HG03064 (cell line): ENCODE data around the gene RGS7.
"Not testable (repeated sequence)": the region's sequence is repeated elsewhere in the genome, so short reads cannot be mapped to it uniquely, and the experiment has no call there.

Experiments
- ATAC-seq: cut with Tn5 transposase; IDR thresholded peaks from one replicate; pipeline ENCODE4 v1.9.1; 2021; ENCODE audit warnings: low read depth; ENCODE audit not compliant: unreplicated experiment

RGS7 gene

GRCh38 chr1:241332987-241333386 lies 24.0 kb downstream of the RGS7 start:
- no peak for ATAC-seq

- ATAC-seq: no peak
Observed at GRCh38 chr1:241332037-241332409, 25.0 kb downstream of the RGS7 start.

- peak; percentile 39 for ATAC-seq
Observed at GRCh38 chr1:241331328-241332036, 25.5 kb downstream of the RGS7 start.

GRCh38 chr1:241330619-241331327 lies 26.2 kb downstream of the RGS7 start:
- peak; percentile 65 for ATAC-seq

- no peak for ATAC-seq
Observed at GRCh38 chr1:241325456-241325855, 31.5 kb downstream of the RGS7 start.

- no peak for ATAC-seq
Observed at GRCh38 chr1:241323514-241324195, 33.4 kb downstream of the RGS7 start.

GRCh38 chr1:241317676-241318075 lies 39.3 kb downstream of the RGS7 start:
- no peak for ATAC-seq

GRCh38 chr1:241316372-241316771 lies 40.6 kb downstream of the RGS7 start:
- no peak for ATAC-seq

GRCh38 chr1:241311056-241311746 lies 45.8 kb downstream of the RGS7 start:
- ATAC-seq: no peak

GRCh38 chr1:241310451-241310850 lies 46.6 kb downstream of the RGS7 start:
- no peak for ATAC-seq

GRCh38 chr1:241309651-241310050 lies 47.4 kb downstream of the RGS7 start:
- ATAC-seq: no peak

GRCh38 chr1:241308471-241308870 lies 48.5 kb downstream of the RGS7 start:
- no peak for ATAC-seq

- ATAC-seq: no peak
Observed at GRCh38 chr1:241308011-241308410, 49.0 kb downstream of the RGS7 start.

- ATAC-seq: no peak
Observed at GRCh38 chr1:241306125-241306790, 50.7 kb downstream of the RGS7 start.

- ATAC-seq: not testable (repeated sequence)
Observed at GRCh38 chr1:241302024-241302423, 55.0 kb downstream of the RGS7 start.

GRCh38 chr1:241299347-241299746 lies 57.7 kb downstream of the RGS7 start:
- ATAC-seq: no peak

GRCh38 chr1:241292973-241293372 lies 64.0 kb downstream of the RGS7 start:
- no peak for ATAC-seq

GRCh38 chr1:241291548-241291947 lies 65.5 kb downstream of the RGS7 start:
- ATAC-seq: not testable (repeated sequence)

GRCh38 chr1:241286486-241286885 lies 70.5 kb downstream of the RGS7 start:
- ATAC-seq: no peak

- no peak for ATAC-seq
Observed at GRCh38 chr1:241276391-241276790, 80.6 kb downstream of the RGS7 start.
